GM12874 (cell line): ENCODE measurements around the gene ATG10.

ENCODE experiments used
- CTCF ChIP-seq: IDR thresholded peaks from 2 replicates; pipeline ENCODE4 v1.5.1; 2011; ENCODE audit warnings: low read depth, mild to moderate bottlenecking, control low read depth, low read length, moderate library complexity; ENCODE audit not compliant: insufficient read depth

Gene ATG10

GRCh38 chr5:82150559-82150958, 178.7 kb downstream of the ATG10 start:
- TF ChIP-seq CTCF: no peak

GRCh38 chr5:82151204-82151603, 179.4 kb downstream of the ATG10 start:
- no peak for TF ChIP-seq CTCF

GRCh38 chr5:82151662-82152061, 179.8 kb downstream of the ATG10 start:
- TF ChIP-seq CTCF: no peak

- no peak for TF ChIP-seq CTCF
Observed at GRCh38 chr5:82152978-82153481, 181.2 kb downstream of the ATG10 start.

- no peak for TF ChIP-seq CTCF
Observed at GRCh38 chr5:82154776-82155175, 183.0 kb downstream of the ATG10 start.

- TF ChIP-seq CTCF: no peak
Observed at GRCh38 chr5:82155305-82155704, 183.5 kb downstream of the ATG10 start.

GRCh38 chr5:82156874-82157273, 185.1 kb downstream of the ATG10 start:
- no peak for TF ChIP-seq CTCF
